Measurements from ENCODE around the gene NDUFV1.
"Not testable (repeated sequence)": the region's sequence is repeated elsewhere in the genome, so short reads cannot be mapped to it uniquely, and the experiment has no call there.

The NDUFV1 gene

DNA sequence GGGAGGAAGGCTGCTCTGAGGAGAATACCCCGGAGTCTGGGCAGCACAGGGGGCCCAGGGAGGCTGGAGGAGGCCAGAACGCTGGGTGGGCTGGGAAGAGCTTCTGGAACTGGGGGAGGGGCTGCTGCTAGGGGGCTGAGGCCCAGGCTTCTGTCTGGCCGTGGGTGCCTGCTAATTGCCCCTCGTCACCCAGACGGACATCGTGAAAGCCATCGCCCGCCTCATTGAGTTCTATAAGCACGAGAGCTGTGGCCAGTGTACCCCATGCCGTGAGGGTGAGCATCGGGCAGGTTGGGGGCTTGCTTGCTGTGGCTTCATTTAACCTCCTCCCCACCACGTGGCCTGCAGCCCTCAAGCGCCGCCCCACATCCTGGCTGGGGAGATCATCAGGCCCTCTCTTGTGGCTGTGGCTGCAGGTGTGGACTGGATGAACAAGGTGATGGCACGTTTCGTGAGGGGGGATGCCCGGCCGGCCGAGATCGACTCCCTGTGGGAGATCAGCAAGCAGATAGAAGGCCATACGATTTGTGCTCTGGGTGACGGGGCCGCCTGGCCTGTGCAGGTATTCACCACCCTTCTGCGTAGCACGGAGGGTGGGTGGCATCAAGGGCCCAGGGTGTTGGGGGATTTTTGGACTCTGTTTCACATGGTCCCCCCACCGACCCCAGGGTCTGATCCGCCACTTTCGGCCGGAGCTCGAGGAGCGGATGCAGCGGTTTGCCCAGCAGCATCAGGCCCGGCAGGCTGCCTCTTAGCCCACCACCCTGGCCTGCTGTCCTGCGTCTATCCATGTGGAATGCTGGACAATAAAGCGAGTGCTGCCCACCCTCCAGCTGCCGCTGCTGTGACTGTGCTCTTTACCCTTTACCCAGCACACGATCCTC lies 5.2 kb downstream of the NDUFV1 start:
- DNase-seq (ENCODE audit: low spot score), result no peak

DNA sequence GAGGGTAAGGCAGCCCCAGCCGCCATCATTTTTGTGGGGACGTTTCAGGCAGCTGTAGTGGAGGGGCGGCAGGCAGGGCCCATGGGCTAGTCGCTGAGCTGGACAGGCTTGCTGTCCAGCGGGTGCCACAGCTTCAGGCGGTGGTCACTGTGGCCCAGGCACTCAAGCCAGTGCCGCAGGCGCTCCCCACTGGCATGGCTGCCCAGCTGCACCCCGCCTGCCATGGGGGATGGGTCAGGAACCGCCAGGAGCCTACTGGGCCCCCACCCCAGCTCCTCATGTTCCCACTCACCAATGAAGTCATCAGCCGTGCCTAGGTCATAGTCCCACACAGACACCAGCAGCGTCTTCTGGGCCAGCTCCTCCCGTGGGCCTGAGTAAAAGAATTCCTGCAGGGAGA lies 6.0 kb downstream of the NDUFV1 start:
- DNase-seq (ENCODE audit: low spot score), result no peak

DNA sequence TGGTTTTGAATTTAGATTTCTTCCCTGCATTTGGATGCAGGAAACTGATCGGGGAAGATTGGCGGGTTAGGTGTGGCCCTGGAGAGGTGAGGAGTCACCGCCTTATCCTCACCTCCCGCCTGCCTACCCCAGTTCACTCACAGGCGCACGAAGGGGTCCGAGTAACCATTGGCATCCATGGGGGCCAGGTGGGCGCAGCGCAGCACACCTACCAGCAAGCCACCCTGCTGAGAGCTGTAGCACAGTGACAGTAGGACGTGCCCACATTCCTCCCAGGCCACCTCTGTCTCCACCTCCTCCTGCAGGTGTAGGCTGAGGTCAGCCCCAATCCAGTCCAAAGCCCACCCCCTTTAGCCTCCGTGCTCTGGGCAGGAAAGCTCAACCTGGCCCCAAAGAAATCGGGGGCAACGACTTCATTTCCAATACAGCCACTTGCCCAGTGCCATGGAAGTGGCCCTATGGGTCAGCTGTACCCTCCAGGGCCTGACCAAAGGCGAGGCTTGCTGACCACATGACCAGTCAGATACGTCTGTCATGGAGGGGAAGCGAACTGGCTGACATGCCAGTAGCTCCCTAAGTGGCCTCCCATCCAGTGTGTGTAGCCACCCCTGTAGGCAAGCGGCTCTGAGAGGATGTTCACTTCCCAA lies 6.7 kb downstream of the NDUFV1 start:
- no peak for DNase-seq (ENCODE audit: low spot score)

GRCh38 chr11:67613960-67614715 lies 7.4 kb downstream of the NDUFV1 start:
- DNase-seq (ENCODE audit: low spot score), result peak; percentile 75

DNA sequence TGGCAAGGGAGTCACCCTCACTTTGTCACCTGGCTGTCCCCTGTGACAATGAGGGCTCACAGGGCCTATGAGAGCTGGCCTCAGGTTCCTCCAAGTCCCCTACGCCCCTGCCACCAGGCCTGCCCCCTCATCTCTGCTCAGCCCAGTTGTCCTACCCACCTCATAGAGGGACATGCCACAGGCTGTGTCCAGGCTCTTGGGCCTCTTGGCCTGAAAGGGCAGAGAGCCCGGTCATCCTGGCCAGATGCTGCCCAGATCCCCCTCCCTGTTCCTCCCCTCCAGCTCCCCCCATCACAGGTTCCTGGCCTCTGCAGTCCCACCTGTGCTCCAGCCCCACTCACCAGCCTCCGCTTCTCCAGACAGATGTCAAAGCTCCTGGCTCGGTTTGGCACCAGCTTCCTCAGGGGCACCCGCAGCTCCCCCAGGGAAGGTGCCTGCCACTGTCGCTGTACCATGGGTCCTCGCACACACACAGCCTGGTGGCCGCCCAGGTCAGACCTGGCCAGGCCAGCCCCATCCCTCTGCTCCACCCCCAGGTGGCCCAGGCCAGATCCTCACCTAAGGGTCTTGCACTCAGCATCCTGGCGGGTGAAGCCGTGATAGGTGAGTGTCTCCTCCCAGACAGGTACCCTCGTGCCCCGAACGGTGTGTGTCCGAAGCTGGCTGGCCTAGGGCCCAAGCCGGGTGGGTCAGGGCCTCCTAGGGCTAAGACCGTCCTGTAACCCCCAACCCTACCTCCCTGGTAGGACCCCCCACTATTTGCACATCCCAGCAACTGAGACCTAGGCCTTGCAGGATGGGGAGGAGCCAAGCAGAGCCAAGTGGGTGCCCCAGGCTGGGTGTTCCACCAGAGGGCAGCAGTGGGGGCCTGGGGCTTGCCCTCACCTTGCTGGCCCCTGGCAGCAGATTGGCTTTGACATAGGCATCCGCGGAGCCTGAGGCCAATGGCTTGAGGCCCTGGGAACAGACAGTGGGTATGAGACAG lies 8.3 kb downstream of the NDUFV1 start:
- DNase-seq (ENCODE audit: low spot score), result peak; percentile 53

GRCh38 chr11:67615728-67616430 lies 9.1 kb downstream of the NDUFV1 start:
- DNase-seq (ENCODE audit: low spot score), result no peak

DNA sequence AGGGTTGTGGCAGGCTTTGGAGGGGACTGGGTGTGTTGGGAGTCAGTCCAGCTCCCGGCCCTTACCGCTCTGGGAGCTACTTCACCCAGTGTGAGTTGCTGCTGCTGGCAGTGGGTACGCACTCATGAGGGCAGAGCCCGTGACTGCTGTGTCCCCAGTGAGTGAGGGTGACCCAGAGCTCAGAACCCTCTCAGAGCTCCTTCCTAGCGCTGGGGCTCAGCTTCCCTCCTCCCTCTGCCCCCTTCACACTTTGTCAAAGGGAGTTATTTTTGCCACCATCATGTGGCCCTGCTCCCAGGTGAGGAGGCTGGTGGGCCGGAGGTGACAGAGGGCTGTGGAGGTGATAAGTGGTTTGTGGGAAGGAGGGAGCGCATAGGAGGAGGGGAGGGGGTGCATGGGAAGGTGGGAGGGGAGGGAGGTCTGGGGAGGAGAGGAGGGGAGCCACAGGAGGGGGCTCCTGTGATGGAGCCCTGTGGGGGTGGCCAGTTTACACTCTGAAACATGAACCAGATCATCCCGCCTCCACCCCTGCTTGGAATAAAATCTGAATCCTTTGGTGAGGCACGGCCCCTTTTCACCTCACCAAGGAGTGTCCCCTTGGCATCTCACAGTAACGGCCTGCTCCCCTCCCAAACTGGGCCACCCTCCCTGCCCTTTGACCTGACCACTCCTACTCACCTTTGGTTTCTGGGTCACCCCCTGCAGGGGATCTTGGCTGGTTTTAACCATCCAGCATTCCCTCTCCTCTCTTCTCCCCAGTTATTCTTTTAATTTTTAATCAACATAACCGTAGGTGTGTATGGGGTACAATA lies 9.9 kb downstream of the NDUFV1 start:
- no peak for DNase-seq (ENCODE audit: low spot score)

- DNase-seq (ENCODE audit: low spot score), result no peak
Measured at GRCh38 chr11:67617243-67617953, 10.7 kb downstream of the NDUFV1 start.

GRCh38 chr11:67618901-67619659 lies 12.3 kb downstream of the NDUFV1 start:
- DNase-seq (ENCODE audit: low spot score), result not testable (repeated sequence)

- DNase-seq (ENCODE audit: low spot score), result not testable (repeated sequence)
Measured at GRCh38 chr11:67619683-67620618, 13.2 kb downstream of the NDUFV1 start.

DNA sequence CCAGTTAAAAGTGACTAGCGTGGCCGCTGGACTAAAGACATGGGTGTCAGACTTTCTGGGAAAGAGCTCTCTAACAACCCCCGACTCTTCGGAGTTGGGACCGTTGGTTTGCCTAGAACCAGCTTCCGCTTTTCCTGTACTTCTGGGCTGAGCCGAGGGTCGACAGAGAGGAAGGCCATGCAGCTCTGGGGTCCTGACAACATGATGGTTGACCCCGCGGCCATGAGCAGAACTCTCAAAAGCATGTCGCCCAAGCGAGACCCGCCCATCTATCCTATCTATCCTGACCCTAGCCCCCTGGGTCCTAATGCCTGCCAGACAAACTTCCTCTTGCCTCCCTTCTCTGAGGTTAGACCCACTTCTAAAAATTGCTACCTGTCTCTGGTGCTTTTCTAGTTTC lies 13.9 kb downstream of the NDUFV1 start:
- not testable (repeated sequence) for DNase-seq (ENCODE audit: low spot score)

- not testable (repeated sequence) for DNase-seq (ENCODE audit: low spot score)
Measured at GRCh38 chr11:67621928-67622327, 15.2 kb downstream of the NDUFV1 start.

GRCh38 chr11:67622905-67623304 lies 16.2 kb downstream of the NDUFV1 start:
- not testable (repeated sequence) for DNase-seq (ENCODE audit: low spot score)

DNA sequence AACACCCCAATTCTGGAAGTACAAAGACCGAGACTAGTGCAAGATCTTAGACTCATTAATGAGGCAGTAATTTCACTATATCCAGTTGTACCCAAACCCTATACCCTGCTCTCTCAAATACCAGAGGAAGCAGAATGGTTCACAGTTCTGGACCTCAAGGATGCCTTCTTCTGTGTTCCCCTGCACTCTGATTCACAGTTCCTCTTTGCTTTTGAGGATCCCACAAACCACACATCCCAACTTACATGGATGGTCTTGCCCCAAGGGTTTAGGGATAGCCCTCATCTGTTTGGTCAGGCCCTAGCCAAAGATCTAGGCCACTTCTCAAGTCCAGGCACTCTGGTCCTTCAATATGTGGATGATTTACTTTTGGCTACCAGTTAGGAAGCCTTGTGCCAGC lies 17.1 kb downstream of the NDUFV1 start:
- DNase-seq (ENCODE audit: low spot score), result not testable (repeated sequence)

DNA sequence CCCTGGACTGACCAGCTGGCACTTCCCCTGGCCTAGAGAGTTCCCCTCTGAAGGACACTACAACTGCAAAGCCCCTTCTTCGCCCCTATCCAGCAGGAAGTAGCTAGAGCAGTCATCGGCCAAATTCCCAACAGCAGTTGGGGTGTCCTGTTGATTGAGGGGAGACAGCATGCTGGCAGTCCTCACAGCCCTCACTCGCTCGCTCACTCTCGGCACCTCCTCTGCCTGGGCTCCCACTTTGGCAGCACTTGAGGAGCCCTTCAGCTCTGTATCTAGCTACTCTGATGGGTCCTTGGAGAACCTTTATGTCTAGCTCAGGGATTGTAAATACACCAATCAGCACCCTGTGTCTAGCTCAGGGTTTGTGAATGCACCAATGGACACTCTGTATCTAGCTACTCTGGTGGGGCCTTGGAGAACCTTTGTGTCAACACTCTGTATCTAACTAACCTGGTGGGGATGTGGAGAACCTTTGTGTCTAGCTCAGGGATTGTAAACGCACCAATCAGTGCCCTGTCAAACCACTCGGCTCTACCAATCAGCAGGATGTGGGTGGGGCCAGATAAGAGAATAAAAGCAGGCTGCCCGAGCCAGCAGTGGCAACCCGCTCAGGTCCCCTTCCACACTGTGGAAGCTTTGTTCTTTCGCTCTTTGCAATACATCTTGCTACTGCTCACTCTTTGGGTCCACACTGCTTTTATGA lies 19.5 kb downstream of the NDUFV1 start:
- not testable (repeated sequence) for DNase-seq (ENCODE audit: low spot score)

- no peak for DNase-seq (ENCODE audit: low spot score)
Measured at GRCh38 chr11:67626970-67627369, 20.2 kb downstream of the NDUFV1 start.

DNA sequence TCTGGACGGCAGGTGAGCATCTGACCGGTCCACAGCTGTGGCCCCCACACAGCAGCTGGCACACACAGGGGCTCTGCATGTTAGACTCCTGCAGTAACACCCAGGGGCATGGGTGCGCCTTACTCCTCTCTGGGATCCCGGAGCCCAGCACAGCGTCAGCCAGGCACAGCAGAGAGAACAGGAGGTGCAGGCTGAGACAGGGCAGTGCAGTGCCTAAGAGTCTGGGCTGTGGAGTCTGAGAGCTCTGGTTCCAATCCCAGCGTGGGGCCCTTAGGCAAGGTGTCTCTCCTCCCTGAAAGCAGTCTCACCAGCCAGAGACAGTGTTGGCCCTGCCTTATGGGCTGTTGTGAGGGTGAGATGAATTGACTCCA lies 20.7 kb downstream of the NDUFV1 start:
- no peak for DNase-seq (ENCODE audit: low spot score)

Data from AG20443 (cell line).